ENCODE data around the gene GOLGA5.
"Not testable (repeated sequence)": the region's sequence is repeated elsewhere in the genome, so short reads cannot be mapped to it uniquely, and the experiment has no call there.

Gene GOLGA5, protein sequence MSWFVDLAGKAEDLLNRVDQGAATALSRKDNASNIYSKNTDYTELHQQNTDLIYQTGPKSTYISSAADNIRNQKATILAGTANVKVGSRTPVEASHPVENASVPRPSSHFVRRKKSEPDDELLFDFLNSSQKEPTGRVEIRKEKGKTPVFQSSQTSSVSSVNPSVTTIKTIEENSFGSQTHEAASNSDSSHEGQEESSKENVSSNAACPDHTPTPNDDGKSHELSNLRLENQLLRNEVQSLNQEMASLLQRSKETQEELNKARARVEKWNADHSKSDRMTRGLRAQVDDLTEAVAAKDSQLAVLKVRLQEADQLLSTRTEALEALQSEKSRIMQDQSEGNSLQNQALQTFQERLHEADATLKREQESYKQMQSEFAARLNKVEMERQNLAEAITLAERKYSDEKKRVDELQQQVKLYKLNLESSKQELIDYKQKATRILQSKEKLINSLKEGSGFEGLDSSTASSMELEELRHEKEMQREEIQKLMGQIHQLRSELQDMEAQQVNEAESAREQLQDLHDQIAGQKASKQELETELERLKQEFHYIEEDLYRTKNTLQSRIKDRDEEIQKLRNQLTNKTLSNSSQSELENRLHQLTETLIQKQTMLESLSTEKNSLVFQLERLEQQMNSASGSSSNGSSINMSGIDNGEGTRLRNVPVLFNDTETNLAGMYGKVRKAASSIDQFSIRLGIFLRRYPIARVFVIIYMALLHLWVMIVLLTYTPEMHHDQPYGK

DNA sequence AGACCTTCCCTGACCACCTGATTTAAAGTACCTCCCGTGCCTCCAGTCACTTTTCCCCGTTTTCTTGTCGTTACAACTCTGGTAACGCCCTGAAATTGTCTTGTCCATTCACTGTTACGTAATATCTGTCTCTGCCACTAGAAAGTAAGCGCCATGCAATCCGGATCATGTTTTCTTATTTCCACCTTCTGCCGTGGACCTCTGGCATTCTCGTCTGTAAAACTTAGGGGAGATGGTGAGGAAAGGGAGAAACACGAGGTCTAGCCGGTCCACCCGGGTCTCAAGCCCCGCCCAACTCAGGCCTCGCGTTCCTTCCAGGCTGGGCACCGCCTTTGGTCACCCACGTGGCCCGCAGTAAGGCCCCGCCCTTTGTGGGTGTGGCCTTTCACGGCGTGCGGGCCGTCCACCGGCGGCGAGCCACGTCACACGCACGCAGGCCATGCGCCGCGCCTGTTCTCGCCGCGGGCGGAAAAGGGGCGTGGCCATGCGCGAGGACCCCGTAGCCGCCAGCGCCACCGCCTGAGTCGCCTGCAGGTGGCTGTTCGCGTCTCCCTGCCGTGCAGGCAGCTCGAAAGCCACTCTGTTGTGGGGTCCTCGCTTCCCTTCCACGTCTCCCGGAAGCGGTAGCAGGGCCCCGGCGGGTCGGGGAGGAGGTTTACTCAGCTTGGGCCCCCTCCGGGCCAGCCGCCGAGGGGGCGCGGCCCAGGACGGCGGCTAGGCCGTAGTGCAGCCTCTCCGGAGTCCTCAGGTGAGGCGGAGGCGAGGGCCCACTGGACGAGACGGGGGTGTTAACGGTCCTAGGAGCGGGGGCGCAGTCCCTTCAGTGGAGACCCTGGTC, at the start of gene GOLGA5:
TSS of gene GOLGA5 (plus strand) at position 597 of the 838 bp plus-strand sequence. CDS start 3,133 bp downstream, outside the sequence.
- H3K4me3 ChIP-seq (ENCODE audit: low read depth, low read length), result peak within 1 kb of the TSS; percentile 95
- DNase-seq (ENCODE audit: low read depth), result peak; percentile 98
- TF ChIP-seq MYC (IDR thresholded peaks at IDR 0.05; ENCODE audit: low read depth, low read length), result peak; percentile 97
- TF ChIP-seq, protein P1, sequence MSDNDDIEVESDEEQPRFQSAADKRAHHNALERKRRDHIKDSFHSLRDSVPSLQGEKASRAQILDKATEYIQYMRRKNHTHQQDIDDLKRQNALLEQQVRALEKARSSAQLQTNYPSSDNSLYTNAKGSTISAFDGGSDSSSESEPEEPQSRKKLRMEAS (IDR thresholded peaks at IDR 0.05; ENCODE audit: low read depth, low read length), result peak; percentile 99
- TF ChIP-seq, protein P2, sequence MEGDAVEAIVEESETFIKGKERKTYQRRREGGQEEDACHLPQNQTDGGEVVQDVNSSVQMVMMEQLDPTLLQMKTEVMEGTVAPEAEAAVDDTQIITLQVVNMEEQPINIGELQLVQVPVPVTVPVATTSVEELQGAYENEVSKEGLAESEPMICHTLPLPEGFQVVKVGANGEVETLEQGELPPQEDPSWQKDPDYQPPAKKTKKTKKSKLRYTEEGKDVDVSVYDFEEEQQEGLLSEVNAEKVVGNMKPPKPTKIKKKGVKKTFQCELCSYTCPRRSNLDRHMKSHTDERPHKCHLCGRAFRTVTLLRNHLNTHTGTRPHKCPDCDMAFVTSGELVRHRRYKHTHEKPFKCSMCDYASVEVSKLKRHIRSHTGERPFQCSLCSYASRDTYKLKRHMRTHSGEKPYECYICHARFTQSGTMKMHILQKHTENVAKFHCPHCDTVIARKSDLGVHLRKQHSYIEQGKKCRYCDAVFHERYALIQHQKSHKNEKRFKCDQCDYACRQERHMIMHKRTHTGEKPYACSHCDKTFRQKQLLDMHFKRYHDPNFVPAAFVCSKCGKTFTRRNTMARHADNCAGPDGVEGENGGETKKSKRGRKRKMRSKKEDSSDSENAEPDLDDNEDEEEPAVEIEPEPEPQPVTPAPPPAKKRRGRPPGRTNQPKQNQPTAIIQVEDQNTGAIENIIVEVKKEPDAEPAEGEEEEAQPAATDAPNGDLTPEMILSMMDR (IDR thresholded peaks at IDR 0.05; ENCODE audit: low read depth, low read length), result no peak
- peak; percentile 75 for TF ChIP-seq POLR2A (IDR thresholded peaks at IDR 0.05; ENCODE audit: extremely low read depth, insufficient read length)

DNA sequence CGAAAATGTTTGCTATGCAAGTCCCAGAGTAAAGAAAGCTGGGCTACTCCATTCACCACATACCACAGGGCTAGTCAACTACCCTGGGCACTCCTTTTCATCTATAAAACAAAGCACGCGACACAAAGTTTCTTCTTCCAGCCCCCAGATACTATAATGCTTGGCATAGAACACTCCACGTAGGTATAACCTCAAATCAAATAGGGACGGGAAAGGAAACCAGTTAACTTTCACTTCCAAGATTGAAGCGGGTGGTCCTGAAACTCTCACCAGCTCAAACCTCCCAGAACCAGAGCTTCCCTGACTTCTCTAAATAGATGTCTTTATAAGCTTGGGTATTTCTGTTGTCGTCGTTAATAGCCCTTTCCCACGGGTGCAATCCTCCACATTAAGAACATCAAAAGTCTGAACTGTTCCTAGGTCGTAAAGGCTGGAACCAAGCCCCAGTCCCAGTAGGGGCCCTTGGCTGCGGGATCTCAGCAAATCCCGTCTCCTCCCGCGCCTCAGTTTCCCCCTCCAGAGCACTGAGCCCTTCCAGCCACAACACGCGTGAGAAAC, 46.3 kb upstream of the GOLGA5 start:
- no peak for TF ChIP-seq POLR2A (IDR thresholded peaks at IDR 0.05; ENCODE audit: extremely low read depth, insufficient read length)
- TF ChIP-seq, protein P2 (IDR thresholded peaks at IDR 0.05; ENCODE audit: low read depth, low read length), result no peak
- TF ChIP-seq, protein P1 (IDR thresholded peaks at IDR 0.05; ENCODE audit: low read depth, low read length), result no peak
- TF ChIP-seq MYC (IDR thresholded peaks at IDR 0.05; ENCODE audit: low read depth, low read length), result no peak
- DNase-seq (ENCODE audit: low read depth), result no peak

DNA sequence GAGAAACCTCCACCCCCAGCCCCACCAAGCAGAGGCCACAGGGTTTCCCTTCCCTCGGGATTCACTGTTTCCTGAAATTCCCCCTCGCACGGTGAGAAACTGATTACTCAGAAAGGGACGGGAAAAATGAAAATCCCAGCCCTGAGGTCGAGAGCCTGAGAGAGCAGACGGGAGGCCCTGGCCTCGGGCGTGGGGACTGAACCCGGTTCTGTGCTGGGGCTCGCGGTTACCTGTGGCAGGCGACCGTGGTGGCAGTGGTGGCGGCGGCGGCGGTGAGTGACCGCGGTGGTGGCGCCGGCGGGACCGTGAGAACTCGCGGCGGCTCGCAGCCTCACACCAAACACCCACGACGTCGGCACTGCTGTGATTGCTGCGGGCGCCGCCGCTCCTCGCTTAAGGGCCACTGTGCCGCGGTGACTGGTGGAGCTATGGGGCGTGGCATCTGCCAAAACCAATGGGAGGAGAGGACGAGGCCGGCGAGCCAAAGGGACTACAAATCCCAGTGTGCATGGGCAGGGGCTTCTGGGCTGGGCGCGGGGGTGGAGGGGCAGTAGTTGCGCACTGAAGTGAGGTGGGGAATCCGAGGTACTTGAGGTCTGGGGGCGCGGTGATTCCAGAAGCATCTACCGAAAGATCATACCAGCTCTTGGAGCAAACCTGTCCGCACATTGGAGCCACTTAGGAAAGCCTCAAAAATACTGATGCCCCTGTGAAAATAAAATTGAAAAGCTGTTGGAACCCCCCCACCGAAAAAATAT, 45.7 kb upstream of the GOLGA5 start, which contains the start of gene LGMN:
TSS of gene LGMN (minus strand) at position 369 of the 758 bp plus-strand sequence. CDS start 15,841 bp downstream, outside the sequence.
- TF ChIP-seq POLR2A (IDR thresholded peaks at IDR 0.05; ENCODE audit: extremely low read depth, insufficient read length) (no peak), MYC (IDR thresholded peaks at IDR 0.05; ENCODE audit: low read depth, low read length) (no peak)
- TF ChIP-seq, protein P2 (IDR thresholded peaks at IDR 0.05; ENCODE audit: low read depth, low read length), result no peak
- TF ChIP-seq, protein P1 (IDR thresholded peaks at IDR 0.05; ENCODE audit: low read depth, low read length), result no peak
- no peak within 1 kb of the TSS for H3K4me3 ChIP-seq (ENCODE audit: low read depth, low read length)
- DNase-seq (ENCODE audit: low read depth), result no peak

More for the DNA sequence above, 46.3 kb upstream of the GOLGA5 start:
- no peak overlapping the region for H3K4me3 ChIP-seq (ENCODE audit: low read depth, low read length)

DNA sequence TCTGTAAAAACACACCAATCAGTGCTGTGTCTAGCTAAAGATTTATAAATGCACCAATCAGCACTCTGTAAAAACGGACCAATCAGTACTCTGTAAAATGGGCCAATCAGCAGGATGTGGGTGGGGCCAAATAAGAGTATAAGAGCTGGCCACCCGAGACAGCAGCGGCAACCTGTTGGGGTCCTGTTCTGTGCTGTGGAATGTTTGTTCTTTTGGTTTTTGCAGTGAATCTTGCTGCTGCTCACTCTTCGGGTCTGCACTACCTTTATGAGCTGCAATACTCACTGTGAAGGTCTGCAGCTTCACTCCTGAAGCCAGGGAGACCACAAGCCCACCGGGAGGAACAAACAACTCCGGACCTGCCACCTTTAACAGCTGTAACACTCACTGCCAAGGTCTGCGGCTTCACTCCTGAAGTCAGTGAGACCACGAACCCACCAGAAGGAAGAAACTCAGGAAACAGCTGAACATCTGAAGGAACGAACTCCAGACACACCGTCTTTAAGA, 43.8 kb upstream of the GOLGA5 start:
- DNase-seq (ENCODE audit: low read depth), result not testable (repeated sequence)

DNA sequence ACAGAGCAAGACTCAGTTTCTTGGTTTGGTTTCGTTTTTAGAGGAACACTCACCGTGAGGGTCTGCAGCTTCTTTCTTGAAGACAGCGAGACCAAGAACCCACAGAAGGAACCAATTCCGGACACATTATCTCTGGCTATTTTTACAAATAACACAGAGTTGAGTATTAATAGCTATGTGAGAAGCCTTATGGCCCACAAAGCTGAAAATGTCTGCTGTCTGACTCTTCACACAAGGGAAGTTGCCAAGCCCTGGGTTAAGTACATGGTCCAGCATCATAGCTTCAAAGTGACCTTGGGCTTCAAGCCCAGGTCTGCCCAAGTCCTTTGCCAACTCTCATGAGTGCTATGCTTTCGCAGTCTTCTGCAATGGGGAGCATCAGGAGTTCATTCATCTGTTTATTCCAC, 43.1 kb upstream of the GOLGA5 start:
- no peak for TF ChIP-seq MYC (IDR thresholded peaks at IDR 0.05; ENCODE audit: low read depth, low read length)
- TF ChIP-seq, protein P1 (IDR thresholded peaks at IDR 0.05; ENCODE audit: low read depth, low read length), result no peak
- no peak for TF ChIP-seq POLR2A (IDR thresholded peaks at IDR 0.05; ENCODE audit: extremely low read depth, insufficient read length)
- TF ChIP-seq, protein P2 (IDR thresholded peaks at IDR 0.05; ENCODE audit: low read depth, low read length), result no peak
- no peak overlapping the region for H3K4me3 ChIP-seq (ENCODE audit: low read depth, low read length)
- no peak for DNase-seq (ENCODE audit: low read depth)

More for the DNA sequence above, 43.8 kb upstream of the GOLGA5 start:
- not testable (repeated sequence) for H3K4me3 ChIP-seq (ENCODE audit: low read depth, low read length)
